ENCODE measurements around the gene TNFRSF14. TPM values are rescaled to one million over a fixed set of nuclear protein-coding genes. Genes with fewer than 3 reads are reported as not detected.
"Not testable (repeated sequence)": the region's sequence is repeated elsewhere in the genome, so short reads cannot be mapped to it uniquely, and the experiment has no call there.

The TNFRSF14 gene
- total RNA-seq, 2 experiments from 2014 or later = 99.6 to 104 TPM

DNA sequence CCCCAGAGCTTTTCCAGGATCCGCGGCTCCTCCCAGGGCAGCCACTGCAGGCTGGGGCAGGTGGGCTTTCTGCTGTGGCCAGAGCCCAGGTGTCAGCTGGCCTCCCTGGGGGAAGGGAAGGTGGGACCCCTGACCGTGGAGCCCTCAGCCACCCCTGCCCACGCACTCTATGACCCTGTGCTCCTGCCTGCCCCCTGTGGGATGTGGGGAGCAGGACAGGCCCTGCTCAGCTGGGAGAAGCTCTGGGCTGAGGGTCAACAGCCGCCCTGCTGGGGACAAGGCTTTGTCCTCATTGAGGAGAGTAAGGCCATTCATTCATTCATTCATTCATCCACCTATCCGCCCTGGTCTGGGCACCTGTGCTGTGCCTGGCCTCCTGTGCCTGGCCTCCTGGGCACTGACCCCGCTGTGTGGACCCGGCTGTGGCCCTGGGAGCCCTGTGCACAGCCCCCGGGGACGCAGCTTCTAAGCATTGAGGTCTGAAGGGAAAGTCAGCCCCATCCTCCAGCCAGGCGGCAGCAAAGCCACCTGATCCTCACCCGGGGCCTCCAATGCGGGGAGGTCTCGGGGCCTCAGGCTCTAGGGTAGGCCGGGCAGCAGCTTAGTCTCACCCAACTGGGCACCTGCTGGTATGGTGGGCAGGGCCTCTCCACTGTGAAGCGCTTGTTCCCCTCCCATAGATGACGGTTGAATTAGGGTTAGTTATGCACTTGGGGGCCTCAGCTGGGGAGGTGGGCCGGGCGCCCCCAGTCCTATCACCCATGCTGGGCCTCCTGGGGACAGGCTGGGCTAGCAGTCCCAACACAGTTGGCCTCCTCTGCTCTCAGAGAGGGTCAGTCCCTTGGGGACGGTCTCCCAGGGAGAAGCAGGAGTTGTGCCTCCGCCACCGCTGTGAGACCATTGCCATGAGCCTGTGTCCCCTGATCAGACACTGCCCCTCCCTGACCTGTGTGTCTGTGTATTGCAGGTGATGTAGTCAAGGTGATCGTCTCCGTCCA lies 6.0 kb downstream of the TNFRSF14 start:
- Mint-ChIP-seq H3K4me3 (no peak overlapping the region), H3K4me1 (peaks cover 11% of the 10 kb centered on the region), H3K27me3 (no peaks in the 10 kb centered on the region), H3K27ac (no peak overlapping the region), H3K36me3 (peaks cover 8% of the 10 kb centered on the region), H3K9me3 (no peaks in the 10 kb centered on the region)
- DNase-seq = no peak

GRCh38 chr1:2563205-2563604 lies 7.0 kb downstream of the TNFRSF14 start:
- Mint-ChIP-seq H3K27ac (peak overlapping the region; percentile 51), H3K4me1 (peaks cover 7% of the 10 kb centered on the region), H3K9me3 (no peaks in the 10 kb centered on the region), H3K36me3 (peaks cover 6% of the 10 kb centered on the region), H3K4me3 (no peak overlapping the region), H3K27me3 (no peaks in the 10 kb centered on the region)
- DNase-seq = no peak

DNA sequence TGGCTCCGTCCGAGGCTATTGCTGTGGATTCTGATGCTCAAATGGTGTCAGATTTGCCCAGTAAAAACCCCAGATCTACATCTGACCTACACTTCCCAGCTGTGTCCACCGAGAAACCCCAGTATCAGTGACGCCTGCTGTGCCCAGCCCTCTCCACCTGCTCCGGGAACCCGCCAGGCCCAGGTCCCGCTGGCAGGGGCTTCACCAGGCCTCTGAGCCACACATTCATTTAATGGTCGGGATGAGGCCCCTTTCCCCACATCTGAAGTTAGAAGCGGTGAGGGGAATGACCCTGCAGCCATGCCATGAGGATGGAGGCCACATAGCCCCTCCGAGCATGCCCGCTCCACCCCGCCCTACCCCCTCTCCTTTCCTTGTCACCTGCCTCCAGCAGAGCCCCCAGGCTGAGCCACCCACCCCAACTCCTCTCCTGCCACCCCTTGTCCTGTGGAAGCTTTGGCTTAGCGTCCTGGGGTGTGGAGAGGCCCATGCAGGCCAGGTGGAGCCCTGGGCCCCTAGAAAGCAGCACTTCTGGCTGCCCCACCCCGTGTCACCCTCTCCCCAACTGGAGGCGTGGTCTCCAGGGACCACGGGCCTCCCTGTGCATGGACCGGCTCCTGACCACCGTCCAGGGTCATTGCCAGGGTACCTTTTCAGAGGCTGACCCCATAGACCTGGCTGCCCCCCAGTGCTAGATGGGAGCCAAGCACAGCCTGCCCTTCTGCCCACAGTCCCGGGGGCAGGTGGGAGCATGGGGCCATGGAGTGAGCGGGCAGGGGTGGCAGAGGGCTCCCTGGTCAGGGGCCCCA lies 8.0 kb downstream of the TNFRSF14 start:
- no peaks in the 10 kb centered on the region for H3K27me3 Mint-ChIP-seq
- H3K4me1 Mint-ChIP-seq = peaks cover 2% of the 10 kb centered on the region
- peaks cover 3% of the 10 kb centered on the region for H3K36me3 Mint-ChIP-seq
- no peaks in the 10 kb centered on the region for H3K9me3 Mint-ChIP-seq
- peak overlapping the region; percentile 51 for H3K27ac Mint-ChIP-seq
- H3K4me3 Mint-ChIP-seq = no peak overlapping the region
- DNase-seq = no peak

- Mint-ChIP-seq H3K9me3 (no peaks in the 10 kb centered on the region), H3K4me3 (no peak overlapping the region), H3K36me3 (peaks cover 3% of the 10 kb centered on the region), H3K27me3 (no peaks in the 10 kb centered on the region), H3K4me1 (peaks cover 2% of the 10 kb centered on the region), H3K27ac (no peak overlapping the region)
- DNase-seq = no peak
These were observed 8.7 kb downstream of the TNFRSF14 start for GRCh38 chr1:2564815-2565374.

DNA sequence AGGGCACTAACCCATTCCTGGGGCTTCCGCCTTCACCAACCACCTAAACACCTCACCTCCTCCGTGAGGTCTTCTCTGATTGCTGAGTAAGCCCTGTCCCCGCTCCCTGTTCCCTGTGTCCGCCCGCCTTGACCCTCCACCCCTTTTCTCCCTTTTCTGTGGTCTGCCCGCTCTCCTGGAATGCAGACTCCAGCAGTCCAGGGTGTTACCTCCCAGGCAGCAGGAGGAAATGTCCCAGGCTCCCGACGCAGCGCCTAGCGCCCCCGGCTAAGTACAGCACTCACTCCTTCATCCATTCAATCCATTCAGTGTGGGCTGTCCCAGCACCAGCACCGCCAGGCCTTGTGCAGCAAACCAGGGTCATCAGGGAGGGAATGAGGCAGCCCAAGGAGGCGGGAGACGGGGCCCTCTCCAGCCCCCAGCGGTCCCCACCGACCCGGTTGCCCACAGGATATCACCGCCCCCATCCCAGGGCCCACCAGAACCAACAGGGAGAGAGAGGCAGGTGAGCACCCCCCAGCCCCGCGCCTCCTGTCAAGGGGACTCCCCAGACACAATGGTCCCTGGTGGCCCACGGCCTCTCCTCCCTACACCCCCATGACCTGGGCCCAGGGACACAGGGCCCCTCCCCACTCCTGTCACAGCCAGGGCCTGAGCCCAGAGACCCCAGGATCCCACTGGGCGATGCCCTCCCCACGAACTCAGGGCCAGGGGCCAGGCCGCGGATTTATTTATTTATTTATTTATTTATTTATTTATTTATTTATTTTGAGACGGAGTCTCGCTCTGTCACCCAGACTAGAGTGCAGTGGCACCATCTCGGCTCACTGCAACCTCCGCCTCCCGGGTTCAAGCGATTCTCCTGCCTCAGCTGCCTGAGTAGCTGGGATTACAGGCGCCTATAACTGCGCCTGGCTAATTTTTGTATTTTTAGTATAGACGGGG lies 10.2 kb downstream of the TNFRSF14 start:
- no peak for DNase-seq
- peaks cover under 1% of the 10 kb centered on the region for H3K36me3 Mint-ChIP-seq
- no peak overlapping the region for H3K4me3 Mint-ChIP-seq
- no peaks in the 10 kb centered on the region for H3K27me3 Mint-ChIP-seq
- H3K9me3 Mint-ChIP-seq = no peaks in the 10 kb centered on the region
- peaks cover 2% of the 10 kb centered on the region for H3K4me1 Mint-ChIP-seq
- no peak overlapping the region for H3K27ac Mint-ChIP-seq

DNA sequence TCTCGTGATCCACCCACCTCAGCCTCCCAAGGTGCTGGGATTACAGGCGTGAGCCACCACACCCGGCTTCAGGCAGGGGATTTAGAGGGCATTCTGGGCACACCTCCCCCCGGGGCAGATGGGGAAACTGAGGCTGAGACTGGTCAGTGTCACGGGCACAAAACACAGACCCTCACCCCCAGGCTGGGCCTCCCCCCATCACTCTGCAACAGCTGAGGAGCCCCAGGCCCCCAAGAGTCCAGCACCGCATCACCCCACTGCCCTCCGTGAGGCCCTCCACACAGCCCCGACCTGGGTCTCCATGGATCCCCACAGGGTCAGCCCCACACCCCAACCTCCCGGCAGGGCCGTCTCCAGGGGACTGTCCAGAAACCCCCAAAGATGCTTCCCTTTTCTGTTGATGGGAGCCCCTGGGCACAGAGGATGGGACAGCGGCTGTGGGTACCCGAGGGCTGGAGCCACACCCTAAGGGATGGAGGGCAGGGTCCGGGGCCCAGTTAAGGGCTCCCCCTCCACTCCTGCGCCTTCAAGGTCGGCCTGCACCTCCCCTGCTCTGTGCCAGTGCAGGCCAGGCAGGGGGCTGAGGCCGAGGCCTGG lies 11.0 kb downstream of the TNFRSF14 start:
- no peaks in the 10 kb centered on the region for H3K36me3 Mint-ChIP-seq
- H3K4me1 Mint-ChIP-seq = peaks cover 2% of the 10 kb centered on the region
- no peaks in the 10 kb centered on the region for H3K27me3 Mint-ChIP-seq
- no peaks in the 10 kb centered on the region for H3K9me3 Mint-ChIP-seq
- no peak overlapping the region for H3K4me3 Mint-ChIP-seq
- peak overlapping the region; percentile 45 for H3K27ac Mint-ChIP-seq
- DNase-seq = no peak

- H3K27me3 Mint-ChIP-seq, H3K27ac Mint-ChIP-seq, H3K4me3 Mint-ChIP-seq, H3K4me1 Mint-ChIP-seq, DNase-seq, H3K36me3 Mint-ChIP-seq, H3K9me3 Mint-ChIP-seq: not testable (repeated sequence)
These were observed 12.1 kb downstream of the TNFRSF14 start for GRCh38 chr1:2568187-2568816.

- Mint-ChIP-seq H3K4me3 (no peak overlapping the region), H3K9me3 (peaks cover 8% of the 10 kb centered on the region), H3K27ac (no peak overlapping the region), H3K36me3 (peaks cover 4% of the 10 kb centered on the region), H3K27me3 (no peaks in the 10 kb centered on the region), H3K4me1 (peaks cover 2% of the 10 kb centered on the region)
- no peak for DNase-seq
These were observed 12.9 kb downstream of the TNFRSF14 start for GRCh38 chr1:2569060-2569459.

- H3K4me3 Mint-ChIP-seq, H3K27me3 Mint-ChIP-seq, H3K27ac Mint-ChIP-seq, H3K4me1 Mint-ChIP-seq, DNase-seq, H3K36me3 Mint-ChIP-seq: not testable (repeated sequence)
- H3K9me3 Mint-ChIP-seq = peaks cover 11% of the 10 kb centered on the region
These were observed 13.5 kb downstream of the TNFRSF14 start for GRCh38 chr1:2569703-2570102.

GRCh38 chr1:2570332-2570731 lies 14.2 kb downstream of the TNFRSF14 start:
- no peaks in the 10 kb centered on the region for H3K27me3 Mint-ChIP-seq
- H3K27ac Mint-ChIP-seq = no peak overlapping the region
- H3K4me3 Mint-ChIP-seq = no peak overlapping the region
- H3K4me1 Mint-ChIP-seq = peaks cover 8% of the 10 kb centered on the region
- H3K9me3 Mint-ChIP-seq = peaks cover 11% of the 10 kb centered on the region
- no peak for DNase-seq
- peaks cover 4% of the 10 kb centered on the region for H3K36me3 Mint-ChIP-seq

- H3K9me3 Mint-ChIP-seq = peaks cover 11% of the 10 kb centered on the region
These were observed 15.2 kb downstream of the TNFRSF14 start for GRCh38 chr1:2571348-2571747.

GRCh38 chr1:2573250-2573920 lies 17.2 kb downstream of the TNFRSF14 start:
- Mint-ChIP-seq H3K27ac (no peak overlapping the region), H3K4me3 (no peak overlapping the region), H3K4me1 (peaks cover 28% of the 10 kb centered on the region), H3K36me3 (peaks cover 4% of the 10 kb centered on the region), H3K27me3 (no peaks in the 10 kb centered on the region), H3K9me3 (peaks cover 11% of the 10 kb centered on the region)
- no peak for DNase-seq

More at GRCh38 chr1:2571348-2571747, 15.2 kb downstream of the TNFRSF14 start:
- DNase-seq = no peak
- H3K4me1 Mint-ChIP-seq = peaks cover 13% of the 10 kb centered on the region
- no peak overlapping the region for H3K4me3 Mint-ChIP-seq
- H3K27me3 Mint-ChIP-seq = no peaks in the 10 kb centered on the region
- no peak overlapping the region for H3K27ac Mint-ChIP-seq
- H3K36me3 Mint-ChIP-seq = peaks cover 4% of the 10 kb centered on the region

DNA sequence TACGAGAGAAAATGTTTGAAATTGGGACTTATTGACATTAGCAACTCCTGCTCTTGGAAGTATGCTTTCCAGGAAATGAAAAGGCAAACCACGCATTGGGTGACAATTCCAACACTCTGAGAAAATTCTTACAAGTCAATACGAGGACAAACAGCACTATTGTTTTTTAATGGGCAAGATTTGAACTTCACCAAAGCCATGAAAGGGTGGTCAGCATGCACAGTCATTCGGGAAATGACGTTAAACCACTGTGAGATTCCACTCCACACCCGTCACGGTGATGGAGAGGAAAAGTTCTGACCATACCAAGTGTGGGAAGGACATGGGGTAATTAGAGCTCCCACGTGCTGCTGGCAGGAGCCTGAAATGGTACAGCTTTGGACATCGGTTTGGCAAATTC lies 18.2 kb downstream of the TNFRSF14 start:
- Mint-ChIP-seq H3K4me1 (peaks cover 36% of the 10 kb centered on the region), H3K9me3 (peaks cover 14% of the 10 kb centered on the region), H3K27ac (no peak overlapping the region), H3K36me3 (peaks cover 9% of the 10 kb centered on the region), H3K27me3 (no peaks in the 10 kb centered on the region), H3K4me3 (no peak overlapping the region)
- DNase-seq = no peak
